ENCODE results near the gene CDH16.

Gene CDH16

DNA sequence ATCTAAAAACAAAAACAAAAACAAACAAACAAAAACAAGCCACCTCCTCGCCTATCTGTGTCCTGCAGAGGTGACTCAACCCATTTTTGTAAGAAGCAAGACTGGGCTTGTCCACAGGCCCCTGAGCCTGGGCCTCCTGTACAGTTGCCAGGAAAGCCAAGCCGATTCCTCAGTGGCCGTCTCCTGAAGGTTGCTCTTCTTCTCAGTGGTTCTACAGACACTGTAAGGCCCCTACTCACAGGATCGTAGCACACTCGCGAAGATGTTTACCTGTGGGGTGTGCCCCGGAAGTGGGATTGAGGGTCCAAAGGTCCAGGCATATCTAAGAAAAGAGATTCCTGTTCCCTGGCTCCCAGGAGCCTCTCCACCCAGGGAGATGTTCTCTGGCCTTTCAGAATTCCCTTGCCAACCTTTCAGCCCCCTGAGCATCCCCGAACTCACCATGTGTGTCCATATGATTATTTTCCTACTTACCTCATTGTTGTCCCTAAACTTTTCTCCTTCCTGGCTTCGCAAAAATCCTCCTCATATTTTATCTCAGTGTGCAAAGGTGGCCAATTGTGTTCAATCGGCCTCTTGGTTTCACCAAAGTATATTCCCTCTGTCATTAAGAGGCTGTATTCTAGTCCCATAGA is 34.9 kb upstream of the CDH16 start:
- Histone ChIP-seq H3K27me3 (ENCODE audit: insufficient read depth, low read length) (peaks cover 34% of the 10 kb centered on the region), H3K4me3 (ENCODE audit: low read length) (no peak overlapping the region), H3K9ac (ENCODE audit: low read depth, low read length) (no peak overlapping the region), H3K4me1 (ENCODE audit: insufficient read depth, low read length) (no peaks in the 10 kb centered on the region; the same call in 1 of the 2 replicates), H3K27ac (ENCODE audit: low read length) (no peak overlapping the region), H3K36me3 (ENCODE audit: insufficient read depth, low read depth, low read length) (no peaks in the 10 kb centered on the region), H3K9me3 (ENCODE audit: insufficient read depth, low read depth, low read length) (no peaks in the 10 kb centered on the region)

DNA sequence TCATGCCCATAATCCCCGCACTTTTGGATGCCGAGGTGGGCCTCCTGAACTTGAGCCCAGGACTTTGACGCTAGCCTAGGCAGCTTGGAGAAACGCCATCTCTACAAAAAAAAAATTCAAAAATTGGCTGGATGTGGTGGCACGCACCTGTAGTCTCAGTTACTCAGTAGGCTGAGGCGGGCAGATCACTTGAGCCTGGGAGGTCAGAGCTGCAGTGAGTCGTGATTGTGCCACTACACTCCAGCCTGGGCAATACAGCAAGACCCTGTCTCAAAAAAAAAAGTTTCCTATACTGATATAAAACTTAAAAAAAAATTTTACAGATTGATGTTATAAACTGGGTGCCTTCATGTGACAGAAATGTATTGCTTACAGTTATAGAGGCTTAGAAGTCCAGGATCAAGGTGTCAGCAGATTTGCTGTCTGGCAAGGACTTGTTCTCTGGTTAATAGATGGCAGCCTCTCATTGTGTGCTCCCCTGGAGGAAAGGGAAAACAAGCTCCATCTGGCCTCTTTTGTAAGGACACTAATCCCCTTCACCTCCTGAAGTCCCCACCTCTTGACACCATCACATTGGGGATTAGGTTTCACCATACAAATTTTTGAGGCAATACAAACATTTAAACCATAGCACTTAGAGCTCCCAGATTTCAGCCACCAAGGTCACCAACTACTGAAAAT is 33.9 kb upstream of the CDH16 start:
- no peaks in the 10 kb centered on the region; the same call in 1 of the 2 replicates for H3K4me1 ChIP-seq (ENCODE audit: insufficient read depth, low read length)
- H3K27ac ChIP-seq (ENCODE audit: low read length): no peak overlapping the region
- no peak overlapping the region for H3K9ac ChIP-seq (ENCODE audit: low read depth, low read length)
- no peaks in the 10 kb centered on the region for H3K9me3 ChIP-seq (ENCODE audit: insufficient read depth, low read depth, low read length)
- H3K27me3 ChIP-seq (ENCODE audit: insufficient read depth, low read length): peaks cover 44% of the 10 kb centered on the region
- H3K36me3 ChIP-seq (ENCODE audit: insufficient read depth, low read depth, low read length): no peaks in the 10 kb centered on the region
- no peak overlapping the region for H3K4me3 ChIP-seq (ENCODE audit: low read length)

DNA sequence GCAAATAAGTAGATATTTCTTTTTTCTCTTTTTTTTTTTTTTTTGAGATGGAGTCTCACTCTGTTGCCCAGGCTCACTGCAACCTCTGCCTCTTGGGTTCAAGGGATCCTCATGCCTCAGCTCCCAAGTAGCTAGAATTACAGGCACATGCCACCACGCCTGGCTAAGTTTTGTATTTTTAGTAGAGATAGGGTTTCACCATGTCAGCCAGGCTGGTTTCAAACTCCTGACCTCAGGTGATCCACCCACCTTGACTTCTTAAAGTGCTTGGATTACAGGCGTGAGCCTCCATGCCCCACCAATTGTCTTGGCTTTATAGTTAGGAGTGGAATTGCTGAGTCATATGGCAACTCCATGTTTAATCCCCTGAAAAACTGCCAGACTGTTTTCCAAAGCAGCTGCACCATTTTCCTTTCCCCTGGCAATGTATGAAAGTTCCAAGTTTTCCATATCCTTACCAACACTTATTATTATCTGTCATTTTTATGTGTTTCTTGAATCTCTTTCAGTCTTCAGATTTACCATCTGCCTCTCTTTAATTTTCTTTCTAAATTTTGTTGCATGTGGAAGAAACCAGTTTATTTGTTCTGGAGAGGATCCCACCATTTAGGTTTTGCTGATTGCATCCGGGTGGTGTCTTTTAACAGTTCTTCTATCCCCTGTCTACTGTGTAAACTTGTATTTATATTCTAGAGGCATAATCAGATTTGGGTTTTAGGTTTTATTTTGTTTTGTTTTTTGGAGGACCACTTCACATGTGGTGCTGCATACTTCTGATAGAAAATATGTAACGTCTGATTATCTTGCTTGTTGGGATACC is 32.5 kb upstream of the CDH16 start:
- Histone ChIP-seq H3K4me3 (ENCODE audit: low read length) (no peak overlapping the region), H3K9me3 (ENCODE audit: insufficient read depth, low read depth, low read length) (no peaks in the 10 kb centered on the region), H3K4me1 (ENCODE audit: insufficient read depth, low read length) (no peaks in the 10 kb centered on the region; the same call in 1 of the 2 replicates), H3K9ac (ENCODE audit: low read depth, low read length) (no peak overlapping the region), H3K36me3 (ENCODE audit: insufficient read depth, low read depth, low read length) (no peaks in the 10 kb centered on the region), H3K27ac (ENCODE audit: low read length) (no peak overlapping the region), H3K27me3 (ENCODE audit: insufficient read depth, low read length) (peaks cover 55% of the 10 kb centered on the region)

DNA sequence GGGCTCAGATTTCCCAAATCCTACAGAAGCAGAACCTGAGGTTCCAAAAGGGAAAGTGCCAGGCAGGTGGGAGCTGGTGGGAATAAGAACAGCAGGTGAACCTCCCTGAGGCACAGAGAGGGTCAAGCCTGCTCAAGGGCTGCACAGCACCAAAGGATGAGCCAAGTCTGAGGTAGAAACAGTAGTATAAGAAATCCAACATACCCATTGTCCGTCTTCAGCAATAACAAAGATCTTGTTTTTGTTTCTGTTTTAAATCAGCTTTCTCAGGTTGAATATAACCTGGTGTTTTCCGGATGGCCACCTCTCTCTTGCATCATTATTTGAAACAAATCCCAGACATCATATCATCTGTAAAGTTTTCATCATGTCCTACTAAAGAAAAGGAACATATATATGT is 31.8 kb upstream of the CDH16 start:
- H3K27ac ChIP-seq (ENCODE audit: low read length): no peak overlapping the region
- H3K9ac ChIP-seq (ENCODE audit: low read depth, low read length): no peak overlapping the region
- H3K4me1 ChIP-seq (ENCODE audit: insufficient read depth, low read length): no peaks in the 10 kb centered on the region; the same call in 1 of the 2 replicates

DNA sequence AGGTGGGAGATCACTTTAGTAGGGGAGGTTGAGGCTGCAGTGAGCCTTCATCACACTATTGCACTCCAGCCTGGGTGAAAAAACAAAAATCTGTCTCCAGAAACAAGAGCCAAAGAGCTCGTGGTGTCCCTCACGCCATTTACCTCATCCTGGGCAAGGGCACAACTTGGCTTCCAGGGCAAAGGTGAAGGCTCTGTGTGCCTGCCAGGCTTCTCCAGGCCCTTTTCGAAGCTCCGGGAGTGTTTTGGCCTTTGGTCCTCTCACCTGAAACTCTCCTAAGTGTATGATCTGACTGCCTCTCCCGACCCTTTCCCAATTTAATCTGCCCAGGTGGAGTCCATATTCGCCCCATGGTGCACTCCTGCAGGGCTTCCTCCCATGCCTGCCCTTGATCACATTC is 30.8 kb upstream of the CDH16 start:
- H3K4me3 ChIP-seq (ENCODE audit: low read length): no peak overlapping the region
- H3K4me1 ChIP-seq (ENCODE audit: insufficient read depth, low read length): no peaks in the 10 kb centered on the region; the same call in 1 of the 2 replicates
- H3K9ac ChIP-seq (ENCODE audit: low read depth, low read length): no peak overlapping the region
- no peak overlapping the region for H3K27ac ChIP-seq (ENCODE audit: low read length)
- peaks cover 55% of the 10 kb centered on the region for H3K27me3 ChIP-seq (ENCODE audit: insufficient read depth, low read length)
- no peaks in the 10 kb centered on the region for H3K9me3 ChIP-seq (ENCODE audit: insufficient read depth, low read depth, low read length)
- H3K36me3 ChIP-seq (ENCODE audit: insufficient read depth, low read depth, low read length): no peaks in the 10 kb centered on the region

More for the DNA sequence above, 31.8 kb upstream of the CDH16 start:
- Histone ChIP-seq H3K4me3 (ENCODE audit: low read length) (no peak overlapping the region), H3K9me3 (ENCODE audit: insufficient read depth, low read depth, low read length) (no peaks in the 10 kb centered on the region), H3K36me3 (ENCODE audit: insufficient read depth, low read depth, low read length) (no peaks in the 10 kb centered on the region), H3K27me3 (ENCODE audit: insufficient read depth, low read length) (peaks cover 55% of the 10 kb centered on the region)

DNA sequence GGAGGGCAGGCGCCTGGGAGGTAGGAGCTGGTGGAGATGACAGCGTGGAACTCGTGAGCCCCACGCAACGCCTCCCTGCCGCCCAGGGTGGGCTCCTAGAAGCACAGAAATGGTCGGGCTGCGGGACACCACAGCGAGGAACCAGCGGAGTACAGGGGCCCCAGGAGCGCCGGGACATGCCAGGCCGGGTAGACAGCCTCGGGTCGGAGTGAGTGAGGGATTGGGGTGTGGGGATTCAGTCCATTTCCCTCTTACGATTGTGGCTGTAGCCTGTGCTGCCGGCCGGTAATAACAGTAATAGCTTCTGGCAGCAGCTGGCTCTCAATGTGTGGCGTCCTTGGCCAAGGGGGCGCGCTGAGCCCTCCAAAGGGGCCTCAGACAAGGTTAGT is 30.1 kb upstream of the CDH16 start:
- Histone ChIP-seq H3K9me3 (ENCODE audit: insufficient read depth, low read depth, low read length) (no peaks in the 10 kb centered on the region), H3K36me3 (ENCODE audit: insufficient read depth, low read depth, low read length) (no peaks in the 10 kb centered on the region), H3K27ac (ENCODE audit: low read length) (no peak overlapping the region), H3K27me3 (ENCODE audit: insufficient read depth, low read length) (peaks cover 55% of the 10 kb centered on the region), H3K9ac (ENCODE audit: low read depth, low read length) (no peak overlapping the region), H3K4me1 (ENCODE audit: insufficient read depth, low read length) (no peaks in the 10 kb centered on the region; the same call in 1 of the 2 replicates), H3K4me3 (ENCODE audit: low read length) (peak overlapping the region; percentile 64; the same call in 1 of the 2 replicates)

DNA sequence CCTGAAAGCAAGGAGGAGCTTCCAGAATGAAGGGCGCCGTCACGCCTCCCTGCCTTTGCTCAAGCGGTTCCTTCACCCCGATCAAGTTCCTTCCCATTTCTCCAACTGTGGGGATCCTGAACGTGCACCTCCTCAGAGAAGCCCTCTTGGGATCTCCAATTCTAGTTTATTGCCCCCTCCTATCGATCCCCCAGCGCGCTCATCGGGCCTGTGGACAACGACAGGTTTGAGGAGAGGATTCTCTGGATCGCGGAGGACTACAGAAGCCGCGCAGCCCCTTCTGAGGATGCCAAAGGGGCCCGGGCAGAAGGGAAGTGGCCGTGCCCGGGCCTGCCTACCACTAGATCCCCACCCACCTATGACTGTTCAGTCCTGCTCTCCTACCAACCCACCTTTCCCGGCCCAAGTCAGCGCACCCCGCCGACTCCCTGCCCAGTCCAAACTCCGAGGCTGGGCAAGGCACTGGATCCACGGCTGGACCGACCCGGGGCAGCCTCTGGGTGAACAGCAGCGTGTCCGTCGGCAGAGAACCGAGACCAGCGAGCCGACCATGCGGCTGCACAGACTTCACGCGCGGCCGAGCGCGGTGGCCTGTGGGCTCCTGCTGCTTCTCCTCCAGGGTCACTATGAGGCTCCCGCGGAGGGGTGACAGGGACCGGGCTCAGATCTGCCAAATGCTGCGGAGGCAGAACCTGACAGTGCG is 29.6 kb upstream of the CDH16 start:
- Histone ChIP-seq H3K27ac (ENCODE audit: low read length) (no peak overlapping the region), H3K27me3 (ENCODE audit: insufficient read depth, low read length) (peaks cover 55% of the 10 kb centered on the region), H3K4me1 (ENCODE audit: insufficient read depth, low read length) (no peaks in the 10 kb centered on the region; the same call in 1 of the 2 replicates), H3K4me3 (ENCODE audit: low read length) (peak overlapping the region; percentile 64), H3K9me3 (ENCODE audit: insufficient read depth, low read depth, low read length) (no peaks in the 10 kb centered on the region), H3K9ac (ENCODE audit: low read depth, low read length) (no peak overlapping the region), H3K36me3 (ENCODE audit: insufficient read depth, low read depth, low read length) (0 out of 2 replicates have a peak, but pooled peaks cover 1% of the 10 kb centered on the region)

DNA sequence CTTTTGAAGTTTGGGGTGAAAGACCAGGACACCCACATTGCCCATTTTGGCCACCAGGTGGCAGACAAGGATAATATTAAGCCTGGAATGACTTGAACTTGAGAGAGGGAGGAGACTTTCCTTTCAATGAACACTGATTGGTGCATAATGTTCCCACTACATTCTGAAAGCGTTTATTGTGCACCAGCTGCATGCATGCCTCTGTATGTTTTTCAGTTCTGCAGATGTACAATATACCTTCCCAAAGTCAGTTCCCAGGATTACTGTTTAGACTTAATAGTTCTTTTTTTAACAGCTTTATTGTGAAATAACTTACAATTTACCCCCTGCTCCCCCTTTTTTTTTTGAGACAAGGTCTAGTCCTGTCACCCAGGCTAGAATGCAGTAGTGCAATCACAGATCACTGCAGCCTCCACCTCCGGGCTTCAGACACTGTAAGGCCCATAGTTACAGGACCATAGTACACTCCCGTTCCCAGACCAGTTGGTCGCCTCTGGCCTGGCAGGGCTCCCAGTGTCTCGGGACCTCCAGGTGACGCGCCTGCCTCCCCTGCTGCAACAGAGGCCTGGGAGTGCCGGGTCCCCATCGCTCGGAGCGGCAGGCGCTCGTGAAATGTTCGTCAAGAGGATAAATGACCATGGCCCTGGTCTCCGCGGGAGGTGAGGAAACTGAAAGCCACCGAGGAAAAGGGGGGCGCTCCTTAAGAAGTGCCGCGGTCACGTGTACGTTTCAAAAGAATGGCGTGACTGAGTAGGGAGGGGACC is 28.8 kb upstream of the CDH16 start:
- H3K4me3 ChIP-seq (ENCODE audit: low read length): peak overlapping the region; percentile 64; the same call in 1 of the 2 replicates
- peaks cover 47% of the 10 kb centered on the region for H3K27me3 ChIP-seq (ENCODE audit: insufficient read depth, low read length)
- H3K27ac ChIP-seq (ENCODE audit: low read length): no peak overlapping the region
- H3K4me1 ChIP-seq (ENCODE audit: insufficient read depth, low read length): no peaks in the 10 kb centered on the region; the same call in 1 of the 2 replicates
- H3K9ac ChIP-seq (ENCODE audit: low read depth, low read length): no peak overlapping the region
- peaks cover 9% of the 10 kb centered on the region; the same call in 1 of the 2 replicates for H3K36me3 ChIP-seq (ENCODE audit: insufficient read depth, low read depth, low read length)
- H3K9me3 ChIP-seq (ENCODE audit: insufficient read depth, low read depth, low read length): no peaks in the 10 kb centered on the region

DNA sequence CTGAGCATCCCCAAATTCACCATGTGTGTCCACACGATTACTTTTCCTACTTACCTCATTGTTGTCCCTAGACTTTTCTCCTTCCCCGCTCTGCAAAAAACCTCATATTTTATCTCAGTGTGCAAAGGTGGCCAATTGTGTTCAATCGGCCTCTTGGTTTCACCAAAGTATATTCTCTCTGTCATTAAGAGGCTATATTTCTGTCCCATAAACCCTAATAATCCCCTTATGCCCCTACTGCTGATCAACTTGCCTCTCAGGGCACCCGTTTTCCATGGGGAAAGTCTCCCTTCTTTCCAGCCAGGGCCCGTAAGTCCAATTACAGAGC is 28.3 kb upstream of the CDH16 start:
- H3K4me3 ChIP-seq (ENCODE audit: low read length): no peak overlapping the region
- H3K27me3 ChIP-seq (ENCODE audit: insufficient read depth, low read length): peaks cover 47% of the 10 kb centered on the region
- H3K36me3 ChIP-seq (ENCODE audit: insufficient read depth, low read depth, low read length): peaks cover 15% of the 10 kb centered on the region
- no peak overlapping the region for H3K27ac ChIP-seq (ENCODE audit: low read length)
- no peak overlapping the region for H3K9ac ChIP-seq (ENCODE audit: low read depth, low read length)
- no peaks in the 10 kb centered on the region for H3K9me3 ChIP-seq (ENCODE audit: insufficient read depth, low read depth, low read length)
- H3K4me1 ChIP-seq (ENCODE audit: insufficient read depth, low read length): no peaks in the 10 kb centered on the region; the same call in 1 of the 2 replicates

DNA sequence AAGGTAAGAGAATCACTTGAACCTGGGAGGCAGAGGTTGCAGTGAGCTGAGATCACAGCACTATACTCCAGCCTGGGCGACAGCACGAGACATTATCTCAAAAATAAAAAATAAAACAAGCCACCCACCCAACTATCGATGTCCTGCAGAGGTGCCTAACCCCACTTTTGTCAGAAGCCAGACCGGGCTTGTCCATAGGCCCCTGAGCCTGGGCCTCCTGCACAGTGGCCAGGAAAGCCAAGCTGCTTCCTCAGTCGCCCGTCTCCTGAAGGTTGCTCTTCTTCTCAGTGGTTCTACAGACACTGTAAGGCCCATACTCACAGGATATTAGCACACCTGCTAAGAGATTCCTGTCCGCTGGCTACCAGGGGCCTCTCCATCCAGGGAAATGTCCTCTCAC is 27.9 kb upstream of the CDH16 start:
- Histone ChIP-seq H3K4me3 (ENCODE audit: low read length) (no peak overlapping the region), H3K36me3 (ENCODE audit: insufficient read depth, low read depth, low read length) (peaks cover 19% of the 10 kb centered on the region), H3K9ac (ENCODE audit: low read depth, low read length) (no peak overlapping the region), H3K27me3 (ENCODE audit: insufficient read depth, low read length) (peaks cover 47% of the 10 kb centered on the region), H3K4me1 (ENCODE audit: insufficient read depth, low read length) (no peaks in the 10 kb centered on the region; the same call in 1 of the 2 replicates), H3K27ac (ENCODE audit: low read length) (no peak overlapping the region), H3K9me3 (ENCODE audit: insufficient read depth, low read depth, low read length) (no peaks in the 10 kb centered on the region)

DNA sequence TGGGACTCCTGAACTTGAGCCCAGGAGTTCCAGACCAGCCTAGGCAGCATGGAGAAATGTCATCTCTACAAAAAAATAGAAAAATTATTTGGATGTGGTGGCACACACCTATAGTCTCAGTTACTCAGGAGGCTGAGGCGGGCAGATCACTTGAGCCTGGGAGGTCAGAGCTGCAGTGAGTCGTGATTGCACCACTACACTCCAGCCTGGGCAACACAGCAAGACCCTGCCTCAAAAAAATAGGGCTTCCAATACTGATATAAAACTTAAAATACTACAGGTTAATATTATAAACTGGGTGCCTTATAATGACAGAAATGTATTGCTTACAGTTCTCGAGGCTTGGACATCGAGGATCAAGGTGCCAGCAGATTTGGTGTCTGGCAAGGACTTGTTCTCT is 27.3 kb upstream of the CDH16 start:
- Histone ChIP-seq H3K4me1 (ENCODE audit: insufficient read depth, low read length) (no peaks in the 10 kb centered on the region; the same call in 1 of the 2 replicates), H3K4me3 (ENCODE audit: low read length) (no peak overlapping the region), H3K36me3 (ENCODE audit: insufficient read depth, low read depth, low read length) (peaks cover 23% of the 10 kb centered on the region), H3K9ac (ENCODE audit: low read depth, low read length) (no peak overlapping the region), H3K27me3 (ENCODE audit: insufficient read depth, low read length) (peaks cover 44% of the 10 kb centered on the region), H3K9me3 (ENCODE audit: insufficient read depth, low read depth, low read length) (no peaks in the 10 kb centered on the region), H3K27ac (ENCODE audit: low read length) (no peak overlapping the region)

Measured in iPS-20b (cell line).